HFFc6 (cell line): ENCODE data around the gene ASXL2. TPM values are rescaled to one million over a fixed set of nuclear protein-coding genes. Genes with fewer than 3 reads are reported as not detected.
A peak's percentile ranks its signal among the peaks of the same experiment; 100 is the strongest.

Experiments
- DNase-seq: peaks from one replicate; pipeline ENCODE4 v3.0.0-alpha.2; 2018
- H3K27ac Mint-ChIP-seq: 2 replicates; pipeline ENCODE4 v1.8.0; 2020; ENCODE audit warnings: mild to moderate bottlenecking, mixed read lengths
- H3K27me3 Mint-ChIP-seq: 2 replicates; pipeline ENCODE4 v1.8.0; 2021; ENCODE audit warnings: mild to moderate bottlenecking, moderate library complexity, mixed read lengths; ENCODE audit not compliant: insufficient read depth
- H3K36me3 Mint-ChIP-seq: 2 replicates; pipeline ENCODE4 v1.8.0; 2021; ENCODE audit warnings: low read depth, mixed read lengths
- H3K4me1 Mint-ChIP-seq: 2 replicates; pipeline ENCODE4 v1.8.0; 2020; ENCODE audit warnings: low read depth, mixed read lengths
- H3K4me3 Mint-ChIP-seq: 2 replicates; pipeline ENCODE4 v1.8.0; 2020; ENCODE audit warnings: mild to moderate bottlenecking, moderate library complexity, mixed read lengths
- H3K9me3 Mint-ChIP-seq: 2 replicates; pipeline ENCODE4 v1.8.0; 2020; ENCODE audit warnings: mild to moderate bottlenecking, mixed read lengths
- total RNA-seq, 6 experiments: library from RNA; stranded (reverse); fragmentation: NEBNext Ultra II Directional; extraction: Animal tissue kit (Norgen Biotek cat#: 25700); gene quantifications; 2 replicates in 1 of 6; 3 replicates in 5 of 6; pipeline ENCODE4 v1.2.3, GENCODE V29; 2021
- TF ChIP-seq, protein P1 (sequence below): fragments of 200-600 bp; sonication (generic); IDR thresholded peaks from 2 replicates; pipeline ENCODE4 v1.5.0; 2021; ENCODE audit warnings: antibody characterized with exemption, mild to moderate bottlenecking

ASXL2 gene
- total RNA-seq, 6 experiments from 2014 or later = 24.6 to 29.6 (median 26.6) TPM

DNA sequence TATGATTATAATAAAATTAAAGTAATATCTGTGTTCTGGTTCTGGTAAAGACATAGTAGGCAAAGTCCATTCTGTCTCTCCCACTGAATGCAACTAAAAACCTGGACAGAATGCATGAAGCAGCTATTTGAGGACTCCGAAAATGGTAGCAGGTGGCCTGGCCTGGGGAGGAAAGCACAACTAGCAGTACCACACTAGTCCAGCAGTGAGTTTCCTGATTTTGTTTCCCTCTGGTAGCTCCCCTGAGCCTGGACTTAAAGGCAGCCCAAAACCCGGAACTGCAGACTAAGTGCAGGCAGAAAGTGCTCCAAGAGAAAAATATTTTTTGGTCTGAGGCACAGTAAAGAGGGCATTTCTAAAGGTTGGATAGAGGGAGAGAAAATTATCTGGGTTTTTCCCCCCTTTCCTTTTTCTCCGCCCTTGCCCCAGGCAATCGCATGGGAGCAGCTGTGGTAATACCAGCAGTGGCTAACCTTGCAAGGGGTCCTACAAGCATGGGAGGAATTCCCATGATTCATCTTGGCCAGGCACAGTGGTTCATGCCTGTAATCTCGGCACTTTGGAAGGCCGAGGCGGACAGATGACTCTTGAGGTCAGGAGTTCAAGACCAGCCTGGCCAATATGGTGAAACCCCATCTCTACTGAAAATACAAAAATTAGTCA, 32.3 kb downstream of the ASXL2 start:
- TF ChIP-seq, protein P1, sequence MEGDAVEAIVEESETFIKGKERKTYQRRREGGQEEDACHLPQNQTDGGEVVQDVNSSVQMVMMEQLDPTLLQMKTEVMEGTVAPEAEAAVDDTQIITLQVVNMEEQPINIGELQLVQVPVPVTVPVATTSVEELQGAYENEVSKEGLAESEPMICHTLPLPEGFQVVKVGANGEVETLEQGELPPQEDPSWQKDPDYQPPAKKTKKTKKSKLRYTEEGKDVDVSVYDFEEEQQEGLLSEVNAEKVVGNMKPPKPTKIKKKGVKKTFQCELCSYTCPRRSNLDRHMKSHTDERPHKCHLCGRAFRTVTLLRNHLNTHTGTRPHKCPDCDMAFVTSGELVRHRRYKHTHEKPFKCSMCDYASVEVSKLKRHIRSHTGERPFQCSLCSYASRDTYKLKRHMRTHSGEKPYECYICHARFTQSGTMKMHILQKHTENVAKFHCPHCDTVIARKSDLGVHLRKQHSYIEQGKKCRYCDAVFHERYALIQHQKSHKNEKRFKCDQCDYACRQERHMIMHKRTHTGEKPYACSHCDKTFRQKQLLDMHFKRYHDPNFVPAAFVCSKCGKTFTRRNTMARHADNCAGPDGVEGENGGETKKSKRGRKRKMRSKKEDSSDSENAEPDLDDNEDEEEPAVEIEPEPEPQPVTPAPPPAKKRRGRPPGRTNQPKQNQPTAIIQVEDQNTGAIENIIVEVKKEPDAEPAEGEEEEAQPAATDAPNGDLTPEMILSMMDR = no peak
- Mint-ChIP-seq H3K27me3 (no peaks in the 10 kb centered on the region), H3K27ac (peak overlapping the region; percentile 16; the same call in 1 of the 2 replicates), H3K36me3 (no peaks in the 10 kb centered on the region), H3K4me3 (no peak overlapping the region), H3K9me3 (no peaks in the 10 kb centered on the region), H3K4me1 (peaks cover 12% of the 10 kb centered on the region)
- peak; percentile 0 for DNase-seq

DNA sequence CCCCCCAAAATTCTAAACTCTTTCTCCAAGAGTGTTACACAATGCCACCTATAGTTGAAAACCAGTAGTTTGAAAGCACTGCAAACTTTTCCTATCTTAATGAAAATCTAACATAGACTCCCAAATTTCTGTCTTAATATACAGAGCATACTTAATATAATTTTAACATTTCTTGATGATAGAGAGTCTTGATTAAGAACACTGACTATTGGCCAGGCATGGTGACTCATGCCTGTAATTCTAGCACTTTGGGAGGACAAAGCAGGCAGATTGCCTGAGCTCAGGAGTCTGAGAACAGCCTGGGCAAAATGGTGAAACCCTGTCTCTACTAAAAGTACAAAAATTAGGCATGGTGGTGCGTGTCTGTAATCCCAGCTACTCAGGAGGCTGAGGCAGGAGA, 34.2 kb downstream of the ASXL2 start:
- Mint-ChIP-seq H3K4me1 (peaks cover 12% of the 10 kb centered on the region), H3K27ac (peak overlapping the region; percentile 65)
- DNase-seq = peak; percentile 26

DNA sequence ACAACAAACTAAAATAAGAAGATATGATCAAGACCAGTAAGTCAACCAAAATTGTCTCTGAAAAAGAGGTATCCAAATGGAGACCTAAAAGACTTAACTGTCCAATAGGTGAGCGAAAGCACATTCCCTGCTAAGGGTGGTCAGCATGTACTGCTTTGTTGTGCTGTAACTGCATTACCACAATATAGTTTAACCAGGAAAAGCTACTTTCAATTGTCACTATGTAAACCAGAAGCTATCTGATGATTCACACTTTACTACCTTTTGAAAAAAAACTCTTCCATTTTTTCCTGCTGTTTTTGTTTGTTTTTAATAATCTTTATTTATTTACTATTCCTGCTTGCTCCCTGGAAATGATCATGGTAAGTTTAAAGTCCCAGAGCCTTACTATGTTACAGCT, 36.1 kb downstream of the ASXL2 start:
- no peaks in the 10 kb centered on the region for H3K36me3 Mint-ChIP-seq
- H3K4me1 Mint-ChIP-seq = peaks cover 18% of the 10 kb centered on the region
- H3K9me3 Mint-ChIP-seq = no peaks in the 10 kb centered on the region
- H3K27me3 Mint-ChIP-seq = no peaks in the 10 kb centered on the region
- H3K4me3 Mint-ChIP-seq = no peak overlapping the region
- DNase-seq = no peak
- TF ChIP-seq, protein P1 = no peak
- no peak overlapping the region for H3K27ac Mint-ChIP-seq

More for the DNA sequence above, 34.2 kb downstream of the ASXL2 start:
- H3K36me3 Mint-ChIP-seq = no peaks in the 10 kb centered on the region
- H3K4me3 Mint-ChIP-seq = no peak overlapping the region
- no peaks in the 10 kb centered on the region for H3K9me3 Mint-ChIP-seq
- TF ChIP-seq, protein P1 = peak; percentile 22; the same call in 1 of the 2 replicates
- no peaks in the 10 kb centered on the region for H3K27me3 Mint-ChIP-seq

DNA sequence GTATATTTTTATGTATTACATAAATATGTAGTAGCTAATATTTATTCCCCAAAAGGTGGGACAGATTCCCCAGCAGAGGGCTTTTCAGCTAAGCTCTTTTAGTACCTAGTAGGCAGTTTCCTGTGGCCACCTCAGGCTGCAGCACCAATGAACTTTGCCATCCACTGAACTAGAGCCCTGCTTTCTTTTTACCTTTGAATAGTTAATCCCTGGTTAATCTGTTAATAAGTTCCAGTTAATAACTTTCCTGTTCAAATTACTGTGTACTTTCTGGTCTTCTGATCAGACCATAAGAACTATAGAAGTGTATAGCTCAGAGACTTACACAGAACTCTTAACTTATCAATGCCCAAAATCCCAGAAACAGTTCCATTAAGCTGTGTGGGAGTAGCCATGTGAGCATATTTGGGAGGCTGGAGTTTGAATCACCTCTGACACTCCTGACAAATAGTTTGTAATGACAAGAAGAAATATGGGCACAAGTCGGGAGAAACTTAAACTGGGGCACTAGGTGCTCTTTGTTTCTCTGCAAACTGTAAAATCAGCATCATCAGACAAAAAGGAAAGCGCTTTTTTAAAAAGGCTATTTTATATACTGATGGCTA, 40.0 kb downstream of the ASXL2 start:
- peaks cover 7% of the 10 kb centered on the region for H3K4me1 Mint-ChIP-seq
- H3K36me3 Mint-ChIP-seq = peaks cover 13% of the 10 kb centered on the region
- TF ChIP-seq, protein P1 = no peak
- no peak overlapping the region for H3K4me3 Mint-ChIP-seq
- no peak overlapping the region for H3K27ac Mint-ChIP-seq
- DNase-seq = no peak
- H3K27me3 Mint-ChIP-seq = no peaks in the 10 kb centered on the region
- peaks cover 2% of the 10 kb centered on the region; the same call in 1 of the 2 replicates for H3K9me3 Mint-ChIP-seq

DNA sequence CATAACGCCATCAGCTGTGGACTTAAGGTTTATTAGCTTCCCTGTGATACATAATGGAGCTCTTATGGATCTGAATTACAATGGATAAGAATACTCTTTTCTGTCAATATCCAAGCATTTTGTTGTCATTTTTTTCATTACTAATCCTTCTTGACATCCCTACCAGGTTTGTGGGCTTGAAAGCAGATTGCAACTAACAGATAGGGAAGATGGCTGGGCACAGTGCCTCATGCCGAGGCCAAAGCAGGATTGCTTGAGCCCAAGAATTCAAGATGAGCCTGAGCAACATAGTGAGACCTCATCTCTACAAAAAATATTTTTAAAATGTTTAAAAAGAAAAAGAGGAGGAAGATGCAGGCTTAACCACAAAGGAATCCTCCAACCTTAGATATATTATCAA, 42.4 kb downstream of the ASXL2 start:
- H3K9me3 Mint-ChIP-seq = peaks cover 17% of the 10 kb centered on the region
- no peak overlapping the region for H3K4me3 Mint-ChIP-seq
- DNase-seq = no peak
- peaks cover 30% of the 10 kb centered on the region for H3K36me3 Mint-ChIP-seq
- no peak overlapping the region for H3K27ac Mint-ChIP-seq
- no peaks in the 10 kb centered on the region for H3K27me3 Mint-ChIP-seq
- peaks cover 7% of the 10 kb centered on the region for H3K4me1 Mint-ChIP-seq
- TF ChIP-seq, protein P1 = no peak
